Measurements from ENCODE around the gene MYO1A. TPM values are rescaled to one million over a fixed set of nuclear protein-coding genes. Genes with fewer than 3 reads are reported as not detected.

MYO1A gene
- polyA plus RNA-seq, 1 donor (not counting 4 experiments of a cell fraction or from before 2014, with no cell fraction given): 0.01 TPM

DNA sequence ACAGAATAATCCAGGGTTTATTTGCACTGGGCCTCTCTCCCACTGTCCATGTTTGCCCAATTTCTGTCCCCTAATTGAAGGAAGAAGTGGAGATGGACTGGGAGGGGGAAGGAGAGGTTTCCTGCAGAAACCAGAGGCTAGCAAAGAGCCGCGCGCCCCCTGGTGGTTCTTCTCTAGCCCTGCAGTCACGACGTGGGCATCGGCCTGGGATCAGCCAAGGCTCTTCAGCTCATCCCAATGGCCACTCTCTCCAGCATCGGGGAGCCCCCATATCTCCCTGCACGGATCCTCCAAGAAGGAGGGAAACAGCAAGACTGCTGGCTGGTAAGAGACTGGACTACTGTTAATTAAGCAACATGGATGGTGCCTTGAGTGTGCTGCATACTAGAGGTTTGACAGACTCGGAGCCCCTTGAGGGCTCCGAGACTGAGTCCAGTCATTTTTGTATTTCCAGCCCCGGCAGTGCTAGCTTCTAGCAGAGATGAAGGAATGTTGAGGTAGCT, 62.3 kb downstream of the MYO1A start:
- no peaks in the 10 kb centered on the region for H3K36me3 ChIP-seq (ENCODE audit: control insufficient read depth in 2 of 2, extremely low read depth in 1 of 2, insufficient read depth in 2 of 2, low read length in 2 of 2)
- no peaks in the 10 kb centered on the region for H3K79me2 ChIP-seq (ENCODE audit: control insufficient read depth, insufficient read depth, low read length)
- H3K9me3 ChIP-seq (ENCODE audit: control insufficient read depth, low read depth, low read length): no peaks in the 10 kb centered on the region
- H3K4me2 ChIP-seq (ENCODE audit: control insufficient read depth, extremely low read depth, insufficient read depth, low read depth, low read length): no peak overlapping the region
- no peak overlapping the region for H3K27ac ChIP-seq (ENCODE audit: control insufficient read depth, insufficient read depth, low read length)
- H3K4me3 ChIP-seq (ENCODE audit: control insufficient read depth in 2 of 3, extremely low read depth in 1 of 3, insufficient read depth in 2 of 3, low read depth in 1 of 3, low read length in 3 of 3): no peak overlapping the region
- H3K9ac ChIP-seq (ENCODE audit: control insufficient read depth, extremely low read depth, insufficient read depth, low read length): no peak overlapping the region
- no peaks in the 10 kb centered on the region for H3K27me3 ChIP-seq (ENCODE audit: control insufficient read depth, extremely low read depth, insufficient read depth, low read length)
- no peaks in the 10 kb centered on the region for H4K20me1 ChIP-seq (ENCODE audit: control insufficient read depth, extremely low read depth, insufficient read depth, low read length)
- TF ChIP-seq, protein P1, sequence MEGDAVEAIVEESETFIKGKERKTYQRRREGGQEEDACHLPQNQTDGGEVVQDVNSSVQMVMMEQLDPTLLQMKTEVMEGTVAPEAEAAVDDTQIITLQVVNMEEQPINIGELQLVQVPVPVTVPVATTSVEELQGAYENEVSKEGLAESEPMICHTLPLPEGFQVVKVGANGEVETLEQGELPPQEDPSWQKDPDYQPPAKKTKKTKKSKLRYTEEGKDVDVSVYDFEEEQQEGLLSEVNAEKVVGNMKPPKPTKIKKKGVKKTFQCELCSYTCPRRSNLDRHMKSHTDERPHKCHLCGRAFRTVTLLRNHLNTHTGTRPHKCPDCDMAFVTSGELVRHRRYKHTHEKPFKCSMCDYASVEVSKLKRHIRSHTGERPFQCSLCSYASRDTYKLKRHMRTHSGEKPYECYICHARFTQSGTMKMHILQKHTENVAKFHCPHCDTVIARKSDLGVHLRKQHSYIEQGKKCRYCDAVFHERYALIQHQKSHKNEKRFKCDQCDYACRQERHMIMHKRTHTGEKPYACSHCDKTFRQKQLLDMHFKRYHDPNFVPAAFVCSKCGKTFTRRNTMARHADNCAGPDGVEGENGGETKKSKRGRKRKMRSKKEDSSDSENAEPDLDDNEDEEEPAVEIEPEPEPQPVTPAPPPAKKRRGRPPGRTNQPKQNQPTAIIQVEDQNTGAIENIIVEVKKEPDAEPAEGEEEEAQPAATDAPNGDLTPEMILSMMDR (optimal IDR thresholded peaks at IDR 0.05 in 1 of 3, IDR thresholded peaks at IDR 0.05 in 1 of 3, conservative IDR thresholded peaks at IDR 0.05 in 1 of 3; ENCODE audit: extremely low read depth in 1 of 3, insufficient read depth in 2 of 3, low read length in 3 of 3): peak; percentile 90 to 97 (median 93)
- TF ChIP-seq EZH2 (IDR thresholded peaks at IDR 0.05; ENCODE audit: low read length): no peak
- H2AFZ ChIP-seq (ENCODE audit: control insufficient read depth, low read length): no peak overlapping the region
- H3K9me1 ChIP-seq (ENCODE audit: control insufficient read depth, extremely low read depth, insufficient read depth, low read length): peaks cover 3% of the 10 kb centered on the region
- FAIRE-seq: peak; percentile 44
- DNase-seq (ENCODE audit: low read depth, low spot score): peak; percentile 33
- dilution Hi-C loops (cut with MboI; ENCODE audit: extremely low pct_ligation_motif_present, low sequenced_read_pairs): no loop called here
- H3K4me1 ChIP-seq (ENCODE audit: control insufficient read depth, extremely low read depth, insufficient read depth, low read length): peaks cover 24% of the 10 kb centered on the region

DNA sequence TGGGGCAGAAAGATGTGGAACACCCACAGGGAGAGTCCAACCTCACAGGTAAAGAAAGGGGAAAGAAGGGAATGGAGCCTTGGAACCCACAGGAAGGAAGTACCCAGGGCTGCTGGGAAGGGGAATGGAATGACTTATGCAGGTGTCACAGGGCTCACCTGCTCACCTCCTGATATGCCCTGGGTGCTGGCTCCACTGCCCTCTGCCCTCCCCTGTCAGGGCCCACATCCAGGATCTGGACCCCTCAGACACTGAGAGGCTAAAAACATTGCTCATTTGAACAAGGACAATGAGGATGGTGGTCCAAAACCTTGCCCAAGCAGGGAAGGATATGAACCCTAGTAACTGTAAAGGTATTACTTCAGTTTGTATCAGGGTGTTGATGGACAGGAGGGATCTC, 62.9 kb downstream of the MYO1A start:
- Histone ChIP-seq H4K20me1 (ENCODE audit: control insufficient read depth, extremely low read depth, insufficient read depth, low read length) (no peaks in the 10 kb centered on the region), H3K79me2 (ENCODE audit: control insufficient read depth, insufficient read depth, low read length) (no peaks in the 10 kb centered on the region), H2AFZ (ENCODE audit: control insufficient read depth, low read length) (no peak overlapping the region), H3K4me3 (ENCODE audit: control insufficient read depth in 2 of 3, extremely low read depth in 1 of 3, insufficient read depth in 2 of 3, low read depth in 1 of 3, low read length in 3 of 3) (no peak overlapping the region), H3K27me3 (ENCODE audit: control insufficient read depth, extremely low read depth, insufficient read depth, low read length) (no peaks in the 10 kb centered on the region), H3K4me1 (ENCODE audit: control insufficient read depth, extremely low read depth, insufficient read depth, low read length) (peaks cover 24% of the 10 kb centered on the region), H3K4me2 (ENCODE audit: control insufficient read depth, extremely low read depth, insufficient read depth, low read depth, low read length) (no peak overlapping the region), H3K27ac (ENCODE audit: control insufficient read depth, insufficient read depth, low read length) (no peak overlapping the region), H3K9ac (ENCODE audit: control insufficient read depth, extremely low read depth, insufficient read depth, low read length) (no peak overlapping the region), H3K36me3 (ENCODE audit: control insufficient read depth in 2 of 2, extremely low read depth in 1 of 2, insufficient read depth in 2 of 2, low read length in 2 of 2) (no peaks in the 10 kb centered on the region), H3K9me1 (ENCODE audit: control insufficient read depth, extremely low read depth, insufficient read depth, low read length) (peaks cover 3% of the 10 kb centered on the region), H3K9me3 (ENCODE audit: control insufficient read depth, low read depth, low read length) (no peaks in the 10 kb centered on the region)
- DNase-seq (ENCODE audit: low read depth, low spot score) (no peak), FAIRE-seq (no peak)
- TF ChIP-seq, protein P1 (optimal IDR thresholded peaks at IDR 0.05 in 1 of 3, IDR thresholded peaks at IDR 0.05 in 1 of 3, conservative IDR thresholded peaks at IDR 0.05 in 1 of 3; ENCODE audit: extremely low read depth in 1 of 3, insufficient read depth in 2 of 3, low read length in 3 of 3): no peak
- no peak for TF ChIP-seq EZH2 (IDR thresholded peaks at IDR 0.05; ENCODE audit: low read length)
- dilution Hi-C loops (cut with MboI; ENCODE audit: extremely low pct_ligation_motif_present, low sequenced_read_pairs): no loop called here
